Jurkat, Clone E6-1 (cell line): ENCODE results near the gene CELF4.

Experiments
- DNase-seq: peaks from one replicate; pipeline ENCODE4 v3.0.0-alpha.2; 2011; ENCODE audit warnings: low read depth, low spot score
- H3K4me3 ChIP-seq: 2 replicates; pipeline ENCODE4 v1.5.1; 2011; ENCODE audit warnings: mild to moderate bottlenecking, low read length, control low read depth, moderate library complexity

CELF4 gene

DNA sequence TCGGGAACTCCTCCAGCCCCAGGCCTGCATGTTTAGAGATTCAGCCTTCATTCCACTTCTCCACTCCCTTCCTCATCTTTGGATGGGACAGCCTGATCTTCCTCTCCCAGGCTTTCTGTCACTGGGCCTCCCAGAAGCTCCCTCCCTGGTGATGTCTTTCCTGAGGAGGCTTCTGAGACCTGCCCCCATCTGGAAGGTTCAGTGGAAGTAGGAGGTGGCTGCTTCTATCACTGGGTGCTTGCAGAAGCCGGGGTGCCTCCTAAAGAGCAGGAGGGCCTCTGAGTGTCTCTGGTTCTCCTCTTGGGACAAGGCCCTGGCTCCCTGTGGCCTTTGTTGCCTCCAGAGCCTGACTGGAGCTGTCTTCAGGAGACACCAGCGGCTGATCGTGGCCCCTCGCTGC lies 108.7 kb downstream of the CELF4 start:
- DNase-seq: no peak
- no peak overlapping the region for H3K4me3 ChIP-seq

- DNase-seq: no peak
- no peak overlapping the region for H3K4me3 ChIP-seq
These were observed 109.2 kb downstream of the CELF4 start for GRCh38 chr18:37456395-37456794.

DNA sequence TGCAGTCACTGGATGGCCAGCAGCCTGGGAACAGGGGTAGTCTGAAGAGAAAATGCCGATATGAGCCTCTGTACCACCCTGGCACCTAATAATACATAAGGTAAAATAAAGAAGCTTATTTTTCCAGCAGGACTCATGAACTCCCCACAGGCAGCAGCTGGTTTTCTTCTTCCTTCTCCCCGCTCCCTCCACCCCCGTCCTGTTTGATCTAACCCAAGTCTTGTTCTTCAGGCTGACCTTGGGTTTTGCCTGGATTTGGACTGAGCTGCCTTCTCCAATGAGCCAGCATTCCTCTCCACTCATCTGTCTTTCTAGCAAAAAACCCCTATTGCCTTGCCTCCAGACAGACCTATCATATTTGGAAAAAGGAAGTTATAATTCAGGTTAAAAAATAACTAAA lies 111.8 kb downstream of the CELF4 start:
- no peak overlapping the region for H3K4me3 ChIP-seq
- no peak for DNase-seq

DNA sequence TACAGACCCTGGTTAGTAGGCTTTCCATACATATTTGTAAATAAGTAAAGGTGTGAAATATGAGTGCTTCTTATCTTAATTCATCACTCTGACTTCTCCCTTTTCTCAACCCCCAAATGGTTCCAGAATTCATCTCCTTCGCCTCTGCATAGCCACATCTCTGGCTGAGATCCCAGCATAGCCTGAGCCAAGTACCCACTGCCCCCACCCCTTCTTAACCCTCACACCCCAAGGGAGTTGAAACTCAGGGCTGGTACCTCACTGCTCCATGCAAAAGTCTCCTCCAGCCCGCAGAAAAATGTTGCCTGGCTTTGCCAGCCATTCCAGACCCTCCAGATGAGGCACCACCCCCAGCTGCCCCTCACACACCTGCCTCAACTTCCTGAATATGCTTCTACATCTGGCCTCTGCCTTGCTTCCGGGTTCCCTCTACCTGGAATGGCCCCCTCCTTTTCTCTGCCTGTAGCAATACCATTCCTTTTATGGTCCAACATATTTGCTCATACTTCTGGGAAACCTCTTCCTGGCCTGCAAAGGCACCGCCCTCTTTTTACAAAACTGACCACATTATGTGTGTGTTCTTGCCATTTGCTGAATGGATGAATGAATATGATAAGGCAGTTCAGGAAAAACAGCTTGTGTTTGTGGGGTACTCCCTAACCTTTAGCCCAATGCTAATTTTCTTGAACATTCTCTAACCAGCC lies 112.8 kb downstream of the CELF4 start:
- H3K4me3 ChIP-seq: no peak overlapping the region
- no peak for DNase-seq

DNA sequence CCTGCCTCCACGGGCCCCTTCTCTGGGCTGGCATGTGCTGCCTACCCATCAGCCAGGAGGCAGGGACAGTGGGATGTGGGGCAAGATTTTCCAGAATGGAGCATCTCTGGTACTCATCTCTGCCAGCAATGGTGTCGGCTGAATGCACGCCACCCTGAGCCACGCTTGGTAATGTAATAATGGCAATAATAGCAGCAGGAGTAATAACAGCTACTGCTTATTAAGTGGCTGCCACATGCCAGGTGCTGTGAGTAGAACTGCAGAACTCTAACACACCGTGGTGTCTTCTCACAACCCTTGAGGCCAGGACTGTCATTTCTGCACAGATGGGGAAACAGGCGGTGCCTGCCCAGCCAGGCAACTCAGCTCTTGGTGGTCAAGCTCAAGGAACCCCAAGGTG lies 113.6 kb downstream of the CELF4 start:
- H3K4me3 ChIP-seq: no peak overlapping the region
- no peak for DNase-seq

DNA sequence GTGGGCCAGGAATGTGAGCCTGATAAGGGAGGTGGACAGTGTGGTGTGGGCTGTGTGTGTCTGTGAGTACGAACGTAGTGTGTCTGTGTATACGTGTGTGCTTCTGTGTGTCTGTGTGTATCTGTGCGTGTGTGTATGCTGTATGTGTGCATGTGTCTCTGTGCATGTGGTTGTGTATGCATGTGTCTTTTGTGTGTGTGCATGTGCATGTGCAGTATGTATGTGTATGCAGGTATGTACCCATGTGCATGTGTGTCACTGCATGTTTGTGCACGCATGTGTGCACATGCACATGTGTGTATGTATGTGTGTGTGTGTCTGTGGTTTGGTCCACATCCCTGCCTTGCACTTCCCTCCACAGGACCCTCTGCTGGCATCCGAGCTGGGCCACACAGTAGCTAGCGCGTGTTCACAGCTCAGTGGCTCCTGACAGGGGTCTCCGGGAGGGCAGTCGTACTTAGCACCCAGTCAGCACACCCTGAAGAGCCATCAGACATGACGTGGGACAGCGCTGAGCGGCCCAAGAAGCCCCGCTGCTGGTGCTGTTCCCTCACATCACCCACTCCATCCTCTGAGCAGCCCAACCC lies 114.3 kb downstream of the CELF4 start:
- H3K4me3 ChIP-seq: no peak overlapping the region
- DNase-seq: no peak

DNA sequence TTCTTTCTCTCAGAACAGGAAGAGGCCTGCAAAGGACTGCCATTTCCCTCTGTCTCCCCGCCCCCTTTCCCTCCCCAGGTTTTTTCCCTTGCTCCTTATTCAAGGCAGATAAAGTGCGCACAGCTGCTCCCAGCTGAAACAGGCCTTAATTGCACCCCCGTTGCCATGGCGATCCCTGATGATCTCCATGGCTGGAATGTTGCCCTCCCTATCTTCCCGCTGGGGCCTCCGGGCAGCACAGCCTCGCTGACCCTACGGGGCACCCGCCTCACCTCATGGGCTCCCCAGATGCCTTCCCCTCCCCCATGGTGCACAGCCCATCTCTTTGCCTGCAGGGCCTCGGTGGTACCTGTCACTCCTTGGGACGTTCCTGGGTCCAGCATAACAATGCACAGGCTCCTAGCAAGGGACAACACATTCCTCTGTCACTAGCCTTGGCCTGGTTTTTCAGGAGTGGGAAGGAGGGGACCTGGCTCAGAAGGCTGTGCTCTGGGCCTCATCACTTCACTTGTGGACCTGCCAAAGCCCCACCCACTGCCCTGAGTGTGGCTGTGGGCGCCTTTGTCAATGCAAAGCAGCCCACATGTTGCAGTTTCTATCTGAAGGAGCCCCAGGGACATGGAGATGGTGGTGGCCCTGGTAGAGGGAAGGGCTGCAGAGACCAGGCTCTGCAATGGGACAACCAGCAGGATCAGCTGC lies 115.0 kb downstream of the CELF4 start:
- DNase-seq: no peak
- no peak overlapping the region for H3K4me3 ChIP-seq

- H3K4me3 ChIP-seq: no peak overlapping the region
- no peak for DNase-seq
These were observed 116.0 kb downstream of the CELF4 start for GRCh38 chr18:37449618-37450017.

- DNase-seq: no peak
- no peak overlapping the region for H3K4me3 ChIP-seq
These were observed 116.7 kb downstream of the CELF4 start for GRCh38 chr18:37448946-37449345.

DNA sequence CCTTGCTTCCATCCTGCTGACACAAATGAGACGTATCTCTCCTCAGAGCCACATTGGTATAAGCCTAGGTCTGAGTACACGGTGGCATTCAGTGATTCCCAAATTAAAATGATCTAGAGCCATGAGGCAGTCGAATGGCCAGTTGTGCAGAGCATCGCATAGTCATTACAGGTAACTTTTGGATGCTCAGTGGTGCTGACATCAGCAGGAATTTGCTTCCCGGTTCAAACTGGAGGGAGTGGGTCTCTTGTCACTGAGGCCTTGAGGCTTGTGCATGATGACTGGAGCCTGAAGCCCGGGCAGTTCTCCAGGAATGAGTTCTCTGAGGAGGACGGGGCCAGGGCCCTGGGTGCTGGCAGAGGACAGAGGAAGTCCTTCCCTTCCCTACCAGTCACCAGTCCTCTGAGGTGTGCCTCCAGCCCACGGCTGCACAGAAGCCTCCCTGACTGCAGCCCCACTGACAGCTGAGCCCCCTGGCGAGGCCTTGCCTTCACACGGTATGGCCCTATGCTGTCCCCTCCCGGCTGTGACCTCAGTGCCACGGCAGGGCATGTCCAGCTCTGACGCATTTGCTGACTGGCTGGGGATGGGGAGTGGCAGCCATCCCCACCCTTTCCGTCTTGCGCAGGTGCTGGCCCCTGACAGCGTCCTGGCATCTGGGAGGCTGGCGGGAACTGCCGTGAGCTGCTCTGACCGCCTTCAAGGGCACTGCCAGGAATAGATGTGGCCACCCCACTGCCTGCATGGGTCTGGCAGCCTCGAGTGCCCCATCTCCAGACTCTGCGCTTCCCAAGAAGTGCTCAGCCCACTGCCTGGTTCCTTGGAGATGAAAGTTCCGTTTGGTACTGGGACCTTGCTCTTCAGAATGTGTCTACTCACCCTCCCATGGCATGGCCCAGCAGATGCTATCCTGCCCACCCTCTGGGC lies 117.4 kb downstream of the CELF4 start:
- H3K4me3 ChIP-seq: no peak overlapping the region
- DNase-seq: no peak

GRCh38 chr18:37445836-37446235 lies 119.8 kb downstream of the CELF4 start:
- DNase-seq: no peak
- H3K4me3 ChIP-seq: no peak overlapping the region

GRCh38 chr18:37445368-37445767 lies 120.2 kb downstream of the CELF4 start:
- DNase-seq: no peak
- H3K4me3 ChIP-seq: no peak overlapping the region

- DNase-seq: no peak
- H3K4me3 ChIP-seq: no peak overlapping the region
These were observed 122.1 kb downstream of the CELF4 start for GRCh38 chr18:37443325-37444055.

DNA sequence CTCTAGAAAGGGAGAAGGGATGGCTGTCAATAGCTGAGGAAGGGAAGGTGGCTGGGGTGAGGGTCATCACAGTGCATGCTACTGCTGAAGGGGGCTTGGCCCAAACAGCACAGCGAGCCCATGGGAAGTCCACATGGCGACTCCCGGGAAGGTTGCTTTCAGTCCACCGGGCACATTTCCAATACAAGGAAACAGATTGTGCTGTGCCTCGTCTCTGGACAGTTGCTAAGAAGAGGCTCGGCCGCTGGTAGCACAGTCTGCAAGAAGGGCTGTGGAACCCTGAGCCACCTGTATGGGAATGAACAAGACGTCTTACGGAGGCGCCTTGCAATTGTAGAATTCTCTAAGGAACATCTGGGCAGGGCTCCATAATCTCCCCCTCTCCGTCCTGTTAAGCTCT lies 123.1 kb downstream of the CELF4 start:
- no peak overlapping the region for H3K4me3 ChIP-seq
- no peak for DNase-seq

DNA sequence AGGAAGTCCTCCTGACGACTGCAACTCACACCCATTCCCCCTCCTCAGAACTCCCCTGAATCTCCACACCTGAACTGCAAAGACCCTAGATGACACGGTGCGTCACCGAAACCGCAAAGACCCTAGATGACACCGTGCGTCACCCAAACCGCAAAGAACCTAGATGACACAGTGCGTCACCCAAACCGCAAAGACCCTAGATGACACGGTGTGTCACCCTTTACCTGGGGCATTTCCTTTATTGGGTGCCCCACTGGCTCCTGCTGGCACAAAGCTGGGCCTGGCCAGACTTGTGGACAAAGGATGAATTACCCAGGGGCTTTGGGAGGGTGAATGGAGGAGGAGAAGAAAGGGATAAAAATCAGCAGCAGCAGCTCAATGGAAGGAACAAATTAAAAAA lies 123.8 kb downstream of the CELF4 start:
- no peak overlapping the region for H3K4me3 ChIP-seq
- DNase-seq: no peak

GRCh38 chr18:37440206-37440605 lies 125.4 kb downstream of the CELF4 start:
- no peak for DNase-seq
- H3K4me3 ChIP-seq: no peak overlapping the region

DNA sequence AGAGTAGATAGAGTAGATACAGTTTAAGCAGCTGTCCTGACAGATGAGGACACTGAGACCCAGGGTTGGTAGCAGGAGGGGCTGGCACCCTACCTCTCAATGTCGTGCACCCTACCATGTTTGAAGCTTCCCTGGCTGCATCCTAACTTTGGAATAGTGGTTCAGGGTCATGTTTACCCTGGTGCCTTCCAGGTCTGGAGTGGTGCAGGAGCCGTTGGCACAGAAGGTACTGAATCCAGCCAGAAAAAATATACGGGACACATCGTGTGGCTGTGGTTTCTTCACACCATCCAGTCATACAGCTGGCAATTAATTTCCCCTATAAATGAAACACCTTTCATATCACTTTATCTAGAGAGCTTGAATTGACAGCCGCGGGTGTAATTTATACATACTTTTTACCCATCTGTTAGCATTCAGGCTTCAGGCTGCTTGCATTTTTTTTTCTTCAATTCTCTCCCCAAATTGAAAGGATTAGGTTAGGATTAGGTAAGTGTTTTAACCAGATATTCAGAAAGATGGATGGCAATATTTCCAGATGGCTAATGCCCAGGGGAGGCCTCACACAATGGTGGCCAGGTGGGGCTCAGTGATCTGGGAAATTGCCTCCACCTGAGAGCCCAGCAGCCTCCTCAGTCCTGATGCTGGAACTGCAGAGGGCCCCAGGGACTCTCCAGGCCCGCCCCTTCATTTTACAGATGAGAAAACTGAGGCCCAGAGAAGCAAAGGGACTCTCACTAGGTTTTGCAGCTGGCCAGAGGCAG lies 127.0 kb downstream of the CELF4 start:
- DNase-seq: no peak

DNA sequence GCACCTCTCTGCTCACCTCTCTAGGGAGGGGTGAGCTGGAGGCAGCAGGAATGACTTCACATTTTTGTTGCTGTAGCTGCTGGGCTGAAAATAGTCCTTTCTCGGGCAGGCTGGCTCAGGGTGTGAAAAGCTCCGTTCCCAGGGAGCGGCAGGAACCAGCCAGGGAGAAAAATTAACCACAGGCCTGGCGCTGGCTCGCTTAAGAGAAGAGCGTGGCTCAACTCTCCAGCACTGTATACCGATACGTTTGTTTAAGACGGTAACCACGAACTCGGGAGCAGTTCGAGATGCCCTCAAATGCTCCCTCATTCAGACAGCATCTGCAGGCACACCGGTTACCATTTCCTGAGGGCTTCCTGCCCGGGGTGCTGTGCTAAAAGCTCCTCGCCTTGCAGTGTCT lies 129.6 kb downstream of the CELF4 start:
- DNase-seq: peak; percentile 82
- peak overlapping the region; percentile 34 for H3K4me3 ChIP-seq

More for the DNA sequence above, 127.0 kb downstream of the CELF4 start:
- H3K4me3 ChIP-seq: no peak overlapping the region
